ELR (cell line): ENCODE results near the gene MAN2B1.

Experiments used
- DNase-seq: peaks from one replicate; pipeline ENCODE4 v3.0.0-alpha.2; 2015; ENCODE audit warnings: low read depth

MAN2B1 gene

DNA sequence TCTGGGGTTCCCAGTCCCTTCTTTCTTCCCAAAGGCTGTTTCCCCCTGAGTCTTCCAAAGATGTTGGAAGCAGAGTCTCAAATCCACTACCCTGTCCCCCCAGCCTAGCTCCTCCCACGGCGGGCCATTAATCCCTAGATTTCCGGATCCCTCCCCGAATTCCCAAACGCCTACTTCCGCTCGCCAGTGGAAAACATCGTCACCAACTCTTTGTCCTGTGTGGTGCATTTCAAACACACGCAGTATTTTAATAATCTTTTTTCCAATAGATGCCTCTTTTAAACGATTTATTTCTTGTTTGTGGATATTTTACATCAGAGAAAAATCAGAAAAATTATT lies 55.2 kb downstream of the MAN2B1 start:
- DNase-seq = peak; percentile 80

DNA sequence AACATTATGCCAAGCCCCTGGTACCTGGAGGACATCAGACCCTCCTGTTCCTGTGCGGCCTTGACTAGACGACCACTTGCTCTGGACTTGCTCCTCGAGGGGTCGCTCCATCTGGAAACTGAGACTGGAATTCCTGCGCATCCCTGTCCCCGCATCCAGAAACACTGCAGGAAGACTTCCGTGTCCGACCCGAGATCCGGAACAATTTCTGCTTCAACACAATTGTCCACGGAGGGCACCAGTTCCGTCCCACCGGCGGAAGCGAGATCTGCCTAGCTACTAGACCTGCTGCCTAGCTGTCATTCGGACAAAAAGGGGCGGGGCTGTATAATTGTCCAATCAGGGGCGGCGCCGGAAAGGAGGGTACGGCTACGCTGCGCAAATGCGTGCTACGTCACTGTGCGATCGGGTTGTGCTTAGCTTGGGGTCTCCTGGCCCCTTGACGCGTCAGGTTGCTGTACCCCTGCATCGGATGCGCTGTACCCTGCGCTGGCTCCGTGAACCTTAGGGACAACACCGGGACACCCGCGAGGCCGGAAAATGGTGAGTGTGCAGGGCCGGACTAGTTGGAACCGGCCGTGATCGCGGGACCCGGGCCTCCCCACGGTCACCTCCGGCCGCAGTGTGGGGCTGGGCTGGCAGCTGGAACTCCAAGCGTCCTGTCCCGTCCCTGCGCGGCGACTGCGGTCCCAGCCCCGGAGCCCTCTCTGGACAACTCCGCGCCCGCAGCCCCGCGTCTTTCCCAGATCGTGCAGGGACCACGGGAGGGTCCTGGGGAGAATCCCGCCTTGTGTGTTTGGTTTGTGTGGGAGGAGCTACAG lies 55.8 kb downstream of the MAN2B1 start, which contains the start of the genes ZNF490 and ZNF791:
Gene ZNF490 (minus strand): TSS at position 274 of the 821 bp plus-strand sequence. CDS start 133 bp downstream, at position 141.
Gene ZNF791 (plus strand): TSS at position 381 of the 821 bp plus-strand sequence. CDS start 160 bp downstream, at position 541.
- DNase-seq = peak; percentile 99

GRCh38 chr19:12607631-12608030 lies 58.9 kb downstream of the MAN2B1 start:
- DNase-seq = no peak

DNA sequence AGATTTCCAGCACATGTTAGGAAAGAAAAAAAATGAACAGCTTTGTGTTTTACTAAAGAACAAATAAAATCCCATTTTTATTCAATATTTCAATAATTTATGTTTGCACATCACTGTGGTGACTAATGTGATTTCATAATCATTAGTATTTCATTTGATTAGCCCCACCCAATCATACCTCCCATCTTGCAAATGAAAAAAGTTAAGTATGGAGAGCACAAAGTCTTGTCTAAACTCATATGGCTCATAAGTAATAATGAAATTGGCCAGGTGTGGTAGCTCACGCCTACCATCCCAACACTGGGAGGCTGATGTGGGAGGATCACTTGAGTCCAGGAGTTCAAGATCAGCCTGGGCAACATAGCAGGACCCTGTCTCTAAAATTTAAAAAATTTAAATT lies 59.7 kb downstream of the MAN2B1 start:
- DNase-seq = no peak

- DNase-seq = no peak
Observed at GRCh38 chr19:12603714-12604113, 62.8 kb downstream of the MAN2B1 start.

DNA sequence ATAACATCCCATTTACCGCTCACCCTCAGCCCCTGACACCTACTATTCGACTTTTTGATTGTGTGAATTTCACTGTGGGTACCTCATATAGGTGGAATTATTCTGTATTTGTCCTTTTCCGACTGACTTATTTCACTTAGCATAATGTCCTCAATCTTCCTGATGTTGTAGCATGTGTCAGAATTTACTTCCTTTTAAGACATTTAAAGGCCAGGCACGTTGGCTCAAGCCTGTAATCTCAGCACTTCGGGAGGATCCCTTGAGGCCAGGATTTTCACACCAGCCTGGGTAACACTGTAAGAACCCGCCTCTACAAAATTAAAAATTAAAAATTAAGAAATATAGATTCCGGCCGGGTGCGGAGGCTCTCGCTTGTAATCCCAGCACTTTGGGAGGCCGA lies 68.9 kb downstream of the MAN2B1 start:
- DNase-seq = no peak

- DNase-seq = no peak
Observed at GRCh38 chr19:12596927-12597548, 69.5 kb downstream of the MAN2B1 start.
